NCI-H187 treated with DMSO at 0.1 percent for 48 hours (cell line): Measurements from ENCODE around the gene SLPI.

Experiments used
- DNase-seq: peaks from one replicate; lab custom pipeline; 2025; lab: John Stamatoyannopoulos, UW

The SLPI gene

GRCh38 chr20:45269754-45270270 is 15.4 kb upstream of the SLPI start:
- no peak for DNase-seq

- no peak for DNase-seq
These were observed 14.7 kb upstream of the SLPI start for GRCh38 chr20:45269056-45269455.

GRCh38 chr20:45268531-45268930 is 14.2 kb upstream of the SLPI start:
- DNase-seq, result no peak

- no peak for DNase-seq
These were observed 12.6 kb upstream of the SLPI start for GRCh38 chr20:45266977-45267376.

- DNase-seq, result no peak
These were observed 9.3 kb upstream of the SLPI start for GRCh38 chr20:45263556-45264266.

GRCh38 chr20:45258664-45259063 is 4.3 kb upstream of the SLPI start:
- DNase-seq, result no peak

GRCh38 chr20:45258259-45258658 is 3.9 kb upstream of the SLPI start:
- no peak for DNase-seq

- DNase-seq, result no peak
These were observed 3.3 kb upstream of the SLPI start for GRCh38 chr20:45257711-45258110.

GRCh38 chr20:45257161-45257560 is 2.8 kb upstream of the SLPI start:
- no peak for DNase-seq

GRCh38 chr20:45253261-45253660 is 1.1 kb downstream of the SLPI start:
- DNase-seq, result no peak

- DNase-seq, result no peak
These were observed 2.3 kb downstream of the SLPI start for GRCh38 chr20:45251884-45252560.

- DNase-seq, result no peak
These were observed 5.8 kb downstream of the SLPI start for GRCh38 chr20:45248609-45249008.

- DNase-seq, result no peak
These were observed 6.5 kb downstream of the SLPI start for GRCh38 chr20:45247865-45248264.

GRCh38 chr20:45246109-45246508 is 8.3 kb downstream of the SLPI start:
- no peak for DNase-seq

GRCh38 chr20:45238139-45238538 is 16.2 kb downstream of the SLPI start:
- DNase-seq, result no peak

- no peak for DNase-seq
These were observed 18.4 kb downstream of the SLPI start for GRCh38 chr20:45235995-45236394.

GRCh38 chr20:45230631-45231030 is 23.7 kb downstream of the SLPI start:
- DNase-seq, result no peak

- DNase-seq, result no peak
These were observed 24.9 kb downstream of the SLPI start for GRCh38 chr20:45229264-45230056.

- no peak for DNase-seq
These were observed 28.1 kb downstream of the SLPI start for GRCh38 chr20:45226287-45226686.

GRCh38 chr20:45223136-45223535 is 31.2 kb downstream of the SLPI start:
- DNase-seq, result no peak

GRCh38 chr20:45221076-45221475 is 33.3 kb downstream of the SLPI start, which contains the start of gene SEMG2:
TSS of gene SEMG2 (plus strand) at chr20:45221373. CDS start at chr20:45221390, 17 bp downstream.
- DNase-seq, result no peak

GRCh38 chr20:45218636-45219035 is 35.7 kb downstream of the SLPI start:
- no peak for DNase-seq

GRCh38 chr20:45218124-45218523 is 36.2 kb downstream of the SLPI start:
- DNase-seq, result no peak
